ENCODE results near the gene TLE6. TPM values are rescaled to one million over a fixed set of nuclear protein-coding genes. Genes with fewer than 3 reads are reported as not detected.
"Not testable (repeated sequence)": the region's sequence is repeated elsewhere in the genome, so short reads cannot be mapped to it uniquely, and the experiment has no call there.

Gene TLE6
- total RNA-seq, 1 experiment from 2014 or later = not detected

DNA sequence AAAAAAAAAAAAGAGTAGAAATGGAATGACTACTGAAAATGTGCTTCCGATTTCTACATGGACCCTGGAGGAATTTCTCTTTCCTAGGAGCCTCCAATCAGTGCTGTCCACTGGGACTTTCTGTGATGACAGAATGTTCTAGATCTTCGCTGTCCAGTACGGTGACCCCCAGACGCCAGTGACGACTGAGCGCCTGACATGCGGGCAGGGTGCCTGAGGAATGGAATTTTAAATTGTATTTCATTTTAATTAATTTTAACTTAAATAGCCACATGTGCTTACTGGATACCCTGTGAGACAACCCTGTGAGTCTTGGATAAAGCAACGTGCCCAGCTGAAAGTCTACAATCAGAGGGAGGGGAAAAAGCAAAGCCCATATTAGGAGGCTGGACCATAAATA lies 4.1 kb upstream of the TLE6 start:
- no peak for DNase-seq (ENCODE audit: low read depth)

DNA sequence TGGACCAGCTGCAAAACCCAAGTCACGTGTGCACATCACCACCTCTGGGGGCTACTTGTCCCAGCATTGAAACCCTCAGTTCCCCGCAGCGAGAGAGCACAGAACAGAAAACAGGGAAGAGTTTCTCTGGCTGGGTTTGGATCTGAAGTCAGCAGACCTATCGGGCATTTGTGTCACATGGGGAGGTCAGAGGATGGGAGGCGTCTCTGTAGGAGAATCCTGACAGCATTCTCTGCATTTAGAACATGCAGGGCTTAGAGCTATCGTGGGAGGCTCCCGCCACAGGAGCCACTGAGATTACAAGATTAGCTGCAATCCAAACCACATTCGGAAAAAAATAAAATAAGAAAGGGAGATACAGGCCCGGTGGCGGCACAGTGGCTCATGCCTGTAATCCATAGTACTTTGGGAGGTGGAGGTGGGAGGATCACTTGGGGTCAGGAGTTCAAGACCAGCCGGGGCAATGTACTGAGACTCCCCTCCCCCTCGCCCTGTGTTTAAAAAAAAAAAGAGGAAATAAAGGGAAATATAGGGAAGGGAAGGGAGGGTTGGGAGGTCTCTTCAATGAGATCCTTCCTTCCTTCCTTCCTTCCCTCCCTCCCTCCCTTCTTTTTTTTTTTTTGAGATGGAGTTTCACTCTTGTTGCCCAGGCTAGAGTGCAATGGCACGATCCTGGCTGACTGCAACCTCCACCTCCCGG lies 2.9 kb upstream of the TLE6 start:
- DNase-seq (ENCODE audit: low read depth) = no peak

DNA sequence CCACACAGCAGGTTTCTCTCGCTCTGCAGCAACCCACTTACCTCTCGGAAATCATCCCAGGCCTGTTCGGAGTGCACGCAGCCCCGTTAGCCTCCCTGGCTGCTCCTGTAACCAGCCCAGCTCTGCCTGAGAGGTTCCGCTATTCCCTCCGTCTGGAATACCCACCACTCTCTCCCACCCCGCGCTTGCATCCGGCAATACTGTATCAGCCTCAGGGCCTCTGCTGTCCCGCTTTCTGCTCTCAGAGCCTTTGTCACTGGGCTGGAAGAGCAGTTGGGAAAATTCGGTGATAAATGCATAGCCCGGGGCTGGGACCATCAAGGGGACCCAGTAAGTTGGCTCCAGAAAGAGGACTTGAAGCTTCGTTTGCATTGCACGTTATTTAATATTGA lies 759 bp upstream of the TLE6 start:
- no peak for DNase-seq (ENCODE audit: low read depth)

DNA sequence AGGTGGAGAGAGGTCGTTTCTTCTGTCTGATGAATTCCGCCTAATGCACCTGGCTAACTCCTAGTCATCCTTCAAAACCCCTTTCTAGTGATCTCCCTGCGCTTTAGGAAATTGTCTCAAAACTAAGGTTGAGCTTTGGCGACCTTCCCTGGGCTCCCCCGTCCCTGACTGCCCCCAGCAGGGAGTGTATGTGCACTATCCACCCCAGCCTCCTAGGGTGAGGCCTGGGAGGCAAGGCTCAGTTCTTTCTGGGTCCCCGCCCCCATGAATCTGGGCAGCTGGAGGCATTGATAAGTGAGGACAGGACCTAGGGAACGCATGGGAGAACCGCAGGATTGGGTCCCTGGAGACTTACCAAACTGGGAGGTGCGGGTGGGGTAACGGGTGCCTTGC lies 378 bp downstream of the TLE6 start:
- DNase-seq (ENCODE audit: low read depth) = no peak

DNA sequence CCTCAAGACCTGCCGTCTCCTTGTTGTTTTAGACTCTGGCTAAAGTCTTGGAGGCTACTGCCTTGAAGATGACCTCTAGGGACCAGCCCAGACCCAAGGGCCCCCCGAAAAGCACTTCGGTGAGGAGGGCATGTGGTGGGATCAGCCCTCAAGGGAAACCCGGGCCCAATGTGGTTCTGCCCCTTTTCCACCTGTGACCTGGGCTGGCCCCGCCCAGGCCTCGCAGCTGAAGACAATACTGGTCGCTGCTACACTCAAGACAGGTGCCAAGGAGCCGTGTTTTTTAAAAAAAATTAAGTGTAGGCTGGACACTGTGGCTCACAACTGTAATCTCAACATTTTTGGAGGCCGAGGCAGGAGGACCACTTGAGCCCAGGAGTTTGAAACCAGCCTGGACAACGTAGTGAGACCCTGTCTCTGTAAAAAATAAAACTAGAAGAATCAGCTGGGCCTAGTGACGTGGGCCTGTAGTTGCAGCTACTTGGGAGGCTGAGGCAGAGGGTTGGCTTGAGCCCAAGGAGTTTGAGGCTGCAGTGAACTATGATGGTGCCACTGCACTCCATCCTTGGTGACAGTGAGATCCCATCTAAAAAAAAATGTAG lies 903 bp downstream of the TLE6 start:
- DNase-seq (ENCODE audit: low read depth) = no peak

DNA sequence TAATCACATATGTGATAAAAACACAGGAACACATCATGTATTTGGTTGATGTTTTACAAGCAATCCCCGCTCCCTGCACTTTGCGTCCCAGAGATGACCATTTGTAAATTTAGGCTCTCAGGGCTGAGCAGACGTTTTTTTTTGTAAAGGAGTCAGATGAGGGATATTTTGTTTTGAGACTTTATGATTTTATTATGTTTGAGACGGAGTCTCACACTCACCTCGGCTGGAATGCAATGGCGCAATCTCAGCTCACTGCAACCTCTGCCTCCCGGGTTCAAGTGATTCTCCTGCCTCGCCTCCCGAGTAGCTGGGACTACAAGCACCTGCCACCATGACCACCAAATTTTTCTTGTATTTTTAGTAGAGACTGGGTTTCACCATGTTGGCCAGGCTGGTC lies 1.4 kb downstream of the TLE6 start:
- no peak for DNase-seq (ENCODE audit: low read depth)

DNA sequence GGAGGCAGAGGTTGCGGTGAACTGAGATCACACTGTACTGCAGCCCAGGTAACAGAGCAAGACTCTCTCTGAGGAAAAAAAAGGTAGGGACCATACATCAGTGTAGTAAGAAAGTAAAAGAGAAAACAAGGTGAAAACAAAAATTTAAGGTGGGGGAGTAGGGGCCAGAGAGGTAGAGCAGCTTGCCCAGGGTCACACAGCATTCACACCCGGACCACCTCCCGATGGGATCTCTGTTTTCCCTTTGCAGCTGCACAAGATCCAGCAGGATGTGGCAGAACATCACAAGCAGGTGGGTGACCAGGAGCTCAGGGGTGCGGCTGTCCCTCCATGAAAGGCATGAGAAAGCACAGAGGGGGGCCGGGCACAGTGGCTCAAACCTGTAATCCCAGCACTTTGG lies 4.5 kb downstream of the TLE6 start:
- no peak for DNase-seq (ENCODE audit: low read depth)

DNA sequence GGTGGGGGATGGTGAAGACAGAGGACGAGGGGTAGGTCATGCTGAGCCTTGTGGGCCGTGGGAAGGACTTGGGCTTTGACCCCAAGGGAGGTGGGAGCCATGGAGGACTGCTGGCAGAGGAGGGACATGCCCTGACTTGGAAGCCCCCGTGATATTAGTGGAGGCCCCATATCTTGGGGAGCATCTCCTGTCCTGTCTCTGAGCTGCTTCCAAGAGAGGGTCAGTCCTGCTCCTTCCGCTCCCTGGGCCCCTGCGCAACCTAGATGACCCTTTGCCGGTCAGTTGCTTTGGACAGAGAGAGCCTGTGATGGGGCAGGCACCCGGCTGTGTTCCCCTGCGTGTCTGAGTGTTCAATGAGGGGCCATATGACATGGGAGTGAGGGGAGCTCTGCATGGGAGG lies 5.2 kb downstream of the TLE6 start:
- DNase-seq (ENCODE audit: low read depth) = no peak

DNA sequence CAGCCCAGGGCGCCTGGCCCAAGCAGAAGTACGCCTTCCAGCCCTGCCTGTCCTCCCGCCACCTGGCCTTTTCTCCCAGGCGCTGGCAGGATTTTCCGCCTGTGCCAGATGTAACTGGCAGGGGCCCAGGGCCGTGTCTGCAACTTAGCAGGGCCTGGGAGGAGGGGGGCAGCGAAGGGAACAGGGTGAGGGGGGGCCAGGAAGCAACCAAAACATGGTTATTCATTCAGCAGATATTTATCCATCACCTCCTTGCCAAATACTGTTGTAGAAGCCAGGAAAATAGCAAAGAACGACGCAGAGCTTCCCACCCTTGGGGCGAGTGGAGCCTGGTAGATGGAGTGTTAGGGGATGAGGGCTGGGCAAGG lies 5.6 kb downstream of the TLE6 start:
- DNase-seq (ENCODE audit: low read depth) = no peak

DNA sequence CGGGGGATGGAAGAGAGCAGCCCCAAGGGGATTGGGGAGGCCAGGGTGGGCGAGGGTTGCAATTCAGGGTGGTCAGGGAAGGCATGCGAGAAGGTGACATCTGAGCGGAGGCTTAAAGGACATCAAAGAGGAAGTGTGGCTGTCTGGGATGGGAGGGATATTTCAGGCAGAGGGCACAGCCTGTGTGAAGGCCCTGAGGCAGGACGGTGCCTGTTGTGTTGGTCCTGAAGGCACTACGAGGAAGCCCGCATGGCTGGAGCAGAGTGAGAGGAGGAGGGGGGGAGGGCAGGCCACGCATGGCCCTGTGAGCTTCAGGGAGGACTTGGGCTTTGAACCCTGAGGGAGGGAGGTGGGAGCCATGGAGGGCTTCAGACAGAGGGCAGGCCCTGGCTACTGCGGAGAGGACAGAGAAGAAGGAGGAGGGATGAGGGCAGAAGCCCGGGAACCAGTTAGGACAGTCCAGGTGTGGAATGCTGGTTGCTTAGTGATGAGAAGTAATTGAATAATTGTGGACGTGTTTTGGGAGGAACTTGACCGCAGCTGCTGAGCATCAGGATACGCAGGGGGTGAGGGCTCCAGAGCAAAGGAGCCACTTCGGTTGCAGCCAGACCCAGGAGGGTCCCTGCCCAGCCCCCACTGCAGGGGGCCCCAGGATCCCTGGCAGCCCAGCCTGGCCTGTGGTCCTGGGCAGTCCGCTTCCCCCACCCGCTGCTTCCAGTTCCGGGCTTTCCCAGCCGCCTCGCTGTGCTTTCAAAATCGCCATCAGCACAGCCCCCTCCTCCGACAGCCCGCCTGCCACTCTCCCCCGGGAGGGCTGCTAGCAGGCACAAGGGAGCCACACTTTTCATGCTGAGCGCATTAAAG lies 6.2 kb downstream of the TLE6 start:
- peak; percentile 17 for DNase-seq (ENCODE audit: low read depth)

DNA sequence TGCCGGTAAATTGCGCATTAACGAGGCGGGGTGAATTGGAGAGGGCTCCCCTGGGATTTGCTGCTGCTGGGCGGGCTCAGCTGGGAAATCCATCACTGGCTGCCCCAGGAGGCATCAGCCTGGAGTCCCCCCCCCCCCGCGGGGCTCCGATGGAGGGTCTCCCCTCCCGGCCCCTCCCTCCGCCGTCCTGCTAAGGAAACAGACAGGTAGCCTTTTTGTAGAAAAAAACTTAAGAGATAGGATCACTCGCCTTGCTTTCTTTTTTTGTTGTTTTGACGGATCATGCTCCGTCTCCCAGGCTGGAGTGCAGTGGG lies 6.8 kb downstream of the TLE6 start:
- DNase-seq (ENCODE audit: low read depth) = no peak

DNA sequence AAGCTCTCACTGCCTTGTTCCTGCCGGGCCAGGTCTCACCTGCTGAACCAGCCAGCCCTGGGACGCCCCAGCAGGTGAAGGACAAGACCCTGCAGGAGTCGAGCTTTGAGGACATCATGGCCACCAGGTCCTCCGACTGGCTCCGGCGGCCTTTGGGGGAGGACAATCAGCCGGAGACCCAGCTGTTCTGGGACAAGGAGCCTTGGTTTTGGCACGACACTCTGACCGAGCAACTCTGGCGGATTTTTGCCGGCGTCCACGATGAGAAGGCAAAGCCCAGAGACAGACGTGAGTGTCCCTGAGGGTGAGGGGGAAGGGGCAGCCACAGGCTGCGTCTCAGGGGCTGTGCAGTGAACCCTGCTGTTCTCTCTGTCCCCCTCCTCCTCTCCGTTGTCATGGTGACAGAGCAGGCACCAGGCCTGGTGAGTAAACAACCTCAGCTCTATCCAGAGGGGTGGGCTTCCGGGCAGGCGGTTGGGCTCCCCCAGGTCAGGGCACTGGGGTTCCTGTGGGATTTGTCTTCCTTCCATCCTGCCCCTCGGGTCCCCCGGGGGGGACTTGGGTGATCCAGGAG lies 9.7 kb downstream of the TLE6 start:
- DNase-seq (ENCODE audit: low read depth) = no peak

DNA sequence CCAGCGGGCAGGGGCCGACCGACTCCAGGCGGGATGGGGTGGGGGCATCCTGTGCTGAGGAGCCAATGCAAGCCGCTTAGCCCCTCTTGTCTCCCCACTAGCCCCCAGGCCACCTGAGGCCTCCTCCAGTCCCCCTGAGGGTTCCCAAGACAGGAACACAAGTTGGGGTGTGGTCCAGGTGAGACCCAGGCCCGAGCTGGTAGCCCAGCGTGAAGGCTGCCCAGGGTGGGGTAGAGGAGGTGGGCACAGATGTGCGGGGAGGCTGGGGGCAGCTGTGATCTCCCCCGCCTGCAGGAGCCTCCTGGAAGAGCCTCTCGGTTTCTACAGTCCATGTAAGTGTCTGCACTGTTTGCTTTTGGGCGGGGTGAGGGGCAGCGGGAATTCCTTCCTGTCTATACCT lies 10.4 kb downstream of the TLE6 start:
- DNase-seq (ENCODE audit: low read depth) = no peak

DNA sequence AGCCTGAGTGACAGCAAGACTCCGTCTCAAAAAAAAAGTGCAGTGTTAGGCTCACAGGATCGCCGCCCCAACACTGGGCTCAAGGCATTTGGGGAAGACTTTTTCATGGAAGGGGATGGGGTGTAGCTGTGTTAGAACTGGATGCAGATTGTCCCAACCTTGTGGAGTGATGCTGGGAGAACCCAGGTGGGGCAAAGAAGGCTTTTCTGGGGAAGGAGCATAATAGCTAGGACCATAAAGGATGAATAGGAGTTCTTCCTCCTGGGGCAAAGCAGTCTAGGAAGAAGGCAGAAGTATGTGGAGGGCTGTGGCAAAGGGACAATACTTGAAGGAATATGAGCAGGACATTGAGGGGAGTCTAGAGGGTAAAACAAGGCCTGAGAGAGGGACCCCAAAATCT lies 11.2 kb downstream of the TLE6 start:
- DNase-seq (ENCODE audit: low read depth) = no peak

DNA sequence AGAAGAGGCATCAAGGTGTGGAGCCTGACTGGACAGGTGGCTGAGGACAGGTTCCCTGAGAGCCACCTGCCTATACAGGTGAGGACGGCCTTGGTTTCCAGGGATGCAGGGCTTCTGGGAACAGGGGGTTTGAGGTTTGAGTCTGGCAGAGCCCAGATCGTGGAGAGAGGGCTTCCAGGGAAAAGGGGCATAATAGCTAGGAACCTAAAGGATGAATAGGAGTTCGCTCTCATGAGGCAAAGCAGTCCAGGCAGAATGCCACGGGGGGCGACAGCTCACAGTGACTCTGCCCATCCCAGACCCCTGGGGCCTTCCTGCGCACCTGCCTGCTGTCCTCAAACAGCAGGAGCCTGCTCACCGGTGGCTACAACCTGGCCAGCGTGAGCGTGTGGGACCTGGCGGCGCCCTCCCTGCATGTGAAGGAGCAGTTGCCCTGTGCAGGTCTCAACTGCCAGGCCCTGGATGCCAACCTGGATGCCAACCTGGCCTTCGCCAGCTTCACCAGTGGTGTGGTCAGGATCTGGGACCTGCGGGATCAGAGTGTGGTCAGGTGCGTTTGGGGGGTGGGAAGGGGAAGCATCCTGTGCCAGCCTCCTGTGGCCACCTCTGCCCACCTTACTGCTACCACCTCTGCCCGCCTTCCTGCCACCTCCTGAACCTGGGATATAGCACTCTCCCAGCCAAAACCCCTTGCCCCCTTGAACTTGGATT lies 12.0 kb downstream of the TLE6 start:
- DNase-seq (ENCODE audit: low read depth) = no peak

DNA sequence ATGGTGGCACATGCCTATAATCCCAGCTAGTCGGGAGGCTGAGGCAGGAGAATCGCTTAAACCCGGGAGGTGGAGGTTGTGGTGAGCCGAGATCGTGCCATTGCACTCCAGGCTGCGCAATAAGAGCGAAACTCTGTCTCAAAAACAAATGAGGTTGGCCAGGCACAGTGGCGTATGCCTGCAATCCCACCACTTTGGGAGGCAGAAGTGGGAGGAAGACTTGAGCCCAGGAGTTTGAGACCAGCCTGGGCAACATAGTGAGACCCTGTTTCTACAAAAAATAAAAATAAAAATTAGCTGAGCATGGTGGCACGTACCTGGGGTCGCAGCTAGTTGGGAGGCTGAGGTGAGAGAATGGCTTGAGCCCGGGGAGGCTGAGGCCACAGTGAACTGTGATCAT lies 15.0 kb downstream of the TLE6 start:
- not testable (repeated sequence) for DNase-seq (ENCODE audit: low read depth)

DNA sequence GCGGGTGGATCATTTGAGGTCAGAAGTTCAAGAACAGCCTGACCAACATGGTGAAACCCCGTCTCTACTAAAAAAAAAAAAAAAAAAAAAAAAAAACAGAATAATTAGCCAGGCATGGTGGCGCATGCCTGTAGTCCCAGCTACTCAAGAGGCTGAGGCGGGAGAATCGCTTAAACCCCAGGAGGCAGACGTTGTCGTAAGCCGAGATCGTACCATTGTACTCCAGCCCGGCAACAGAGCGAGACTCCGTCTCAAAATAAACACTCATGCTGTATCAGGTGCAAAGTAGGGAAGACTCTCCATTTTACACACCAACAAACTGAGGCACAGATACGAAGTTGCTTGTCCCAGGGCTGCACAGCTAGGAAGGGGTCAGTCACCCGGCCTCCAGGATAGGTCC lies 15.6 kb downstream of the TLE6 start:
- no peak for DNase-seq (ENCODE audit: low read depth)

DNA sequence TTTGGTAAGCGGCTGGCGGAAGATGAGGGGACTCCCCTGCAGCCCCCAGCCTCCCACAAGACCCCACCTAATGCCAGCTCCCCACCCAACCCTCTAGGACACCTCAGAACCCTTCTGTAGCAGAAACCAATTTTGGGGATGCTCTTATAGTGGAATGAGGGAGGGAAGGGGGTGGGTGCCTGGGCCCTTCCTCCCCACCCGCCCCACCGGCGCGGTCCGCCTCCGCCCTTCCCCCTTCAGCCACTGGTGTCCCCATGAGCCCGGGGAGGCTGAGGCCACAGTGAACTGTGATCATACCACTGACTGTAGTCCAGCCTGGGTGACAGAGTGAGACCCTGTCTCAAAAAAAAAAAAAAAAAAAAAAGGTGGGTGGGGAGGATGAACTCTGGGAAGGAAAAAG lies 16.2 kb downstream of the TLE6 start:
- DNase-seq (ENCODE audit: low read depth) = no peak

DNA sequence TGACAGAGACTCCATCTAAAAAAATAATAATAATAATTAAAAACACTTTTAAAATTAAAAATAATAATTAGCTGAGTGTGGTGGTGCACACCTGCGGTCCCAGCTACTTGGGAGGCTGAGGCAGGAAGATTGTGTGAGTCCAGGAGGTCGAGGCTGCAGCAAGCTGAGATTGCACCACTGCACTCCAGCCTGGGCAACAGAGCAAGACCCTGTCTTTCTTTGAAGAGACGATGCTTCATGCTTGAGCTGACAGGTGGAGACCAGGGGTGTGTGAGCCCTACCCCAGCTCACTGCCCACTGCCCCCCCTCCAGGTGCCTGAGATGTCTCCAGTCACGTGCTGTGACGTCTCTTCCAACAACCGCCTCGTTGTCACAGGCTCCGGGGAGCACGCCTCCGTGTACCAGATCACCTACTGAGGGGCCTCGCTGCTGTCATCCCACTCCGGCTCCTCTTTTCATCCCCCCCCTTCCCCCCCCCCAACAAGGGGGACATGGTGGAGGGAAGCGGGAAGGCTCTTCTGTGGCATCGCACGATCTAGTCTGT lies 17.3 kb downstream of the TLE6 start:
- DNase-seq (ENCODE audit: low read depth) = no peak

DNA sequence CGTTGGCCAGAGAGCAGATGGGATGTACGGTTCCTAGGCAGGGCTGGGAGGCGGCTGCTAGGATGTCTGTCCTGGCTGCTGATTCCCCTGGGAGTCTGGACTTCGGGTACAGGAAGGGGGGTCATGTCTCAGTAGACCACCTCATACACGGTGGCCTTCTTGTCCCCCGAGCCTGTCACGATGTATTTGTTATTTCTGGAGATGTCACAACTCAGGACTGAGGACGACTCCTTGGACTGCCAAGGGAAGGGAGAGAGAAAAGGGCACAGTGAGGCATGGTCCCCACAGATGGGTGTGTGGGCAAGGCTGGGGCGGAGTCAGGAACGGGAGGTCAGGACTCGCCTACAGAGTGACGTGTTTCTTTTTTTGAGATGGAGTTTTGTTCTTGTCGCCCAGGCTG lies 20.4 kb downstream of the TLE6 start:
- DNase-seq (ENCODE audit: low read depth) = no peak

DNA sequence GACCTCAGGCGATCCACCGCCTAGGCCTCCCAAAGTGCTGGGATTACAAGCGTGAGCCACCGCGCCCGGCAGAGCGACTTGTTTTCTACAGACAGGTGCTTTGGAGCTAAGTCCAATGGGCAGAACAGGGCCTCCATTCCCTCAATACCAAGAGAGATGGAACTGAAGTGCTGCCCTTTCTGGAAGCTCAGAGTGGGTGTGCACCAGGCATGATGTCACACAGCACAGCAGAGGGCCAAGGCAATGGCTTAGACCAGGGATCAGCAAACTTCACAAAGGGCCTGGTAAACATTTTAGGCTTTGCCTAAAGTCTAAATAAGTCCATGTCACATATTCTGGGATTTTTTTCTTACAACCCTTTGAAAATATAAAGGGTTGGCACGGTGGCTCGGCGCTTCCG lies 21.3 kb downstream of the TLE6 start:
- no peak for DNase-seq (ENCODE audit: low read depth)
